Parathyroid adenoma (tissue), 2 donors: ENCODE measurements around the gene NHSL2.

Experiments
- H2AFZ ChIP-seq: fragments of 300-600 bp; sonication (generic); one replicate; pipeline ENCODE4 v1.7.0; 2017; ENCODE audit warnings: antibody characterized with exemption, mild to moderate bottlenecking
- H3K27ac ChIP-seq: fragments of 300-600 bp; sonication (generic); one replicate; pipeline ENCODE4 v1.7.0; 2017
- H3K27me3 ChIP-seq: fragments of 300-600 bp; sonication (generic); one replicate; pipeline ENCODE4 v1.7.0; 2017; ENCODE audit warnings: low read length; ENCODE audit not compliant: control insufficient read depth, insufficient read depth
- H3K36me3 ChIP-seq: fragments of 300-600 bp; sonication (generic); one replicate; pipeline ENCODE4 v1.7.0; 2017; ENCODE audit warnings: low read length; ENCODE audit not compliant: control insufficient read depth, insufficient read depth
- H3K4me1 ChIP-seq: fragments of 300-600 bp; sonication (generic); one replicate; pipeline ENCODE4 v1.7.0; 2017; ENCODE audit warnings: control low read depth
- H3K4me2 ChIP-seq: fragments of 300-600 bp; sonication (generic); one replicate; pipeline ENCODE4 v1.7.0; 2017; ENCODE audit warnings: low read length
- H3K4me3 ChIP-seq: fragments of 300-600 bp; sonication (generic); one replicate; pipeline ENCODE4 v1.7.0; 2017; ENCODE audit warnings: low read depth, low read length
- H3K79me2 ChIP-seq: fragments of 300-600 bp; sonication (generic); one replicate; pipeline ENCODE4 v1.7.0; 2017; ENCODE audit warnings: control low read depth
- H3K9ac ChIP-seq: fragments of 300-600 bp; sonication (generic); one replicate; pipeline ENCODE4 v1.7.0; 2017; ENCODE audit warnings: mild to moderate bottlenecking
- H3K9me3 ChIP-seq: fragments of 300-600 bp; sonication (generic); one replicate; pipeline ENCODE4 v1.7.0; 2017; ENCODE audit warnings: low read length; ENCODE audit not compliant: control insufficient read depth
- CTCF ChIP-seq: fragments of 300-600 bp; sonication (generic); IDR thresholded peaks from one replicate; pipeline ENCODE4 v1.7.0; 2017; ENCODE audit warnings: antibody characterized with exemption, mild to moderate bottlenecking
- donor health status: primary hyperparathyroidism.

Gene NHSL2

GRCh38 chrX:71989768-71990426, 79.3 kb downstream of the NHSL2 start:
- Histone ChIP-seq H3K9ac (no peak overlapping the region), H3K4me1 (no peaks in the 10 kb centered on the region), H3K4me3 (no peak overlapping the region), H2AFZ (no peak overlapping the region), H3K4me2 (no peak overlapping the region), H3K36me3 (no peaks in the 10 kb centered on the region), H3K79me2 (no peaks in the 10 kb centered on the region), H3K9me3 (no peaks in the 10 kb centered on the region), H3K27me3 (no peaks in the 10 kb centered on the region), H3K27ac (no peak overlapping the region)
- no peak for TF ChIP-seq CTCF

GRCh38 chrX:71990518-71990917, 79.9 kb downstream of the NHSL2 start:
- H3K9ac ChIP-seq: no peak overlapping the region
- H2AFZ ChIP-seq: no peak overlapping the region
- no peak overlapping the region for H3K4me3 ChIP-seq
- H3K27me3 ChIP-seq: no peaks in the 10 kb centered on the region
- no peak overlapping the region for H3K27ac ChIP-seq
- H3K4me1 ChIP-seq: no peaks in the 10 kb centered on the region
- no peaks in the 10 kb centered on the region for H3K9me3 ChIP-seq
- H3K36me3 ChIP-seq: no peaks in the 10 kb centered on the region
- no peak overlapping the region for H3K4me2 ChIP-seq
- H3K79me2 ChIP-seq: no peaks in the 10 kb centered on the region
- no peak for TF ChIP-seq CTCF

GRCh38 chrX:71991164-71991563, 80.5 kb downstream of the NHSL2 start:
- no peaks in the 10 kb centered on the region for H3K9me3 ChIP-seq
- no peak overlapping the region for H2AFZ ChIP-seq
- no peak overlapping the region for H3K4me2 ChIP-seq
- TF ChIP-seq CTCF: no peak
- no peaks in the 10 kb centered on the region for H3K4me1 ChIP-seq
- H3K9ac ChIP-seq: no peak overlapping the region
- H3K4me3 ChIP-seq: no peak overlapping the region
- no peaks in the 10 kb centered on the region for H3K79me2 ChIP-seq
- H3K36me3 ChIP-seq: no peaks in the 10 kb centered on the region
- H3K27me3 ChIP-seq: no peaks in the 10 kb centered on the region
- H3K27ac ChIP-seq: no peak overlapping the region

GRCh38 chrX:71992711-71993110, 82.1 kb downstream of the NHSL2 start:
- Histone ChIP-seq H2AFZ (no peak overlapping the region), H3K79me2 (no peaks in the 10 kb centered on the region), H3K9me3 (no peaks in the 10 kb centered on the region), H3K4me3 (no peak overlapping the region), H3K27me3 (no peaks in the 10 kb centered on the region), H3K27ac (no peak overlapping the region), H3K9ac (no peak overlapping the region), H3K36me3 (no peaks in the 10 kb centered on the region), H3K4me2 (no peak overlapping the region), H3K4me1 (no peaks in the 10 kb centered on the region)
- TF ChIP-seq CTCF: no peak

- H3K79me2 ChIP-seq: no peaks in the 10 kb centered on the region
- H3K36me3 ChIP-seq: no peaks in the 10 kb centered on the region
- H3K9me3 ChIP-seq: no peaks in the 10 kb centered on the region
- no peaks in the 10 kb centered on the region for H3K4me1 ChIP-seq
- no peak overlapping the region for H3K4me2 ChIP-seq
- H3K27ac ChIP-seq: no peak overlapping the region
- no peak for TF ChIP-seq CTCF
- H3K27me3 ChIP-seq: no peaks in the 10 kb centered on the region
- H2AFZ ChIP-seq: no peak overlapping the region
- H3K9ac ChIP-seq: no peak overlapping the region
- H3K4me3 ChIP-seq: no peak overlapping the region
Measured at GRCh38 chrX:71993371-71993770, 82.7 kb downstream of the NHSL2 start.
